ENCODE results near the gene PDF.

PDF gene

DNA sequence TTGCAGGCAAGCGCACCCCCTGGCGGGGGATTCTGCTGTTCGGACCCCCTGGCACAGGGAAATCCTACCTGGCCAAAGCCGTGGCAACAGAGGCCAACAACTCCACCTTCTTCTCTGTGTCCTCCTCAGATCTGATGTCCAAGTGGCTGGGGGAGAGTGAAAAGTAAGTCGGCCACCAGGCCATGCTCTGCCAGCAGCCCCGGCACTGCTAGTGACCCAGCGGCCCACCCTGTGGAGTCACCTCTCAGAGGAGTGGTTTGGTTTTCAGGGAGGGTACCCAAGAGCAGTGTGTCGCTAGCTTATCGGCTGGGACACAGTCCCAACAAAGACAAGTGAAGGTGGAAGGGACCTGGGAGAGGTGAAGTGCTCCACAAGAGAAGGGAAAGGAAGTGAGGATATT, 11.0 kb downstream of the PDF start:
- TF ChIP-seq, protein P1, sequence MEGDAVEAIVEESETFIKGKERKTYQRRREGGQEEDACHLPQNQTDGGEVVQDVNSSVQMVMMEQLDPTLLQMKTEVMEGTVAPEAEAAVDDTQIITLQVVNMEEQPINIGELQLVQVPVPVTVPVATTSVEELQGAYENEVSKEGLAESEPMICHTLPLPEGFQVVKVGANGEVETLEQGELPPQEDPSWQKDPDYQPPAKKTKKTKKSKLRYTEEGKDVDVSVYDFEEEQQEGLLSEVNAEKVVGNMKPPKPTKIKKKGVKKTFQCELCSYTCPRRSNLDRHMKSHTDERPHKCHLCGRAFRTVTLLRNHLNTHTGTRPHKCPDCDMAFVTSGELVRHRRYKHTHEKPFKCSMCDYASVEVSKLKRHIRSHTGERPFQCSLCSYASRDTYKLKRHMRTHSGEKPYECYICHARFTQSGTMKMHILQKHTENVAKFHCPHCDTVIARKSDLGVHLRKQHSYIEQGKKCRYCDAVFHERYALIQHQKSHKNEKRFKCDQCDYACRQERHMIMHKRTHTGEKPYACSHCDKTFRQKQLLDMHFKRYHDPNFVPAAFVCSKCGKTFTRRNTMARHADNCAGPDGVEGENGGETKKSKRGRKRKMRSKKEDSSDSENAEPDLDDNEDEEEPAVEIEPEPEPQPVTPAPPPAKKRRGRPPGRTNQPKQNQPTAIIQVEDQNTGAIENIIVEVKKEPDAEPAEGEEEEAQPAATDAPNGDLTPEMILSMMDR (IDR thresholded peaks at IDR 0.05; ENCODE audit: extremely low read depth, insufficient read depth, missing control alignments), result no peak
- in situ Hi-C loops (cut with MboI; ENCODE audit: low pct_unique_long_range_greater_than_20kb, low sequenced_read_pairs, unreplicated experiment), result no loop called here
- no peak for DNase-seq (ENCODE audit: low spot score)

DNA sequence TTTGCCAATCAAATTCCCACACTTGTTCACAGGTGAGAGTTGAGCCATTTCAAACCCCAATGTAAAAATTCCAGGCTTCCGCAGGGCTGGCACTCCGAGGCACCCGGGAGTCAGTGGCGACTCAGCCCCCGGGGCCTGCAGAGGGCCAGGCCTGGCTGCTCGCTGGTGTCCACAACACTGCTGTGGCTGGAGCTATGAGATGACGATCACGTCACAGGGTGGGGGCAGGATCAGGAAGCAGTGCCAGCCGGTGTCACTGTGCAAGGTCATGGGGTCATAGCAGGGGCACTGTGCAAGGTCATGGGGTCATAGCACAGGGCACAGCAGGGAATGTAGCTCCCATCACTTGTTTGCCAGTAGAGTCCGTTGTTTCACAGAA, 11.5 kb downstream of the PDF start:
- no peak for DNase-seq (ENCODE audit: low spot score)
- TF ChIP-seq, protein P1 (IDR thresholded peaks at IDR 0.05; ENCODE audit: extremely low read depth, insufficient read depth, missing control alignments), result no peak
- in situ Hi-C loops (cut with MboI; ENCODE audit: low pct_unique_long_range_greater_than_20kb, low sequenced_read_pairs, unreplicated experiment), result no loop called here

- TF ChIP-seq, protein P1 (IDR thresholded peaks at IDR 0.05; ENCODE audit: extremely low read depth, insufficient read depth, missing control alignments), result no peak
- no peak for DNase-seq (ENCODE audit: low spot score)
- in situ Hi-C loops (cut with MboI; ENCODE audit: low pct_unique_long_range_greater_than_20kb, low sequenced_read_pairs, unreplicated experiment), result no loop called here
Observed at GRCh38 chr16:69318177-69318910, 12.0 kb downstream of the PDF start.

- TF ChIP-seq, protein P1 (IDR thresholded peaks at IDR 0.05; ENCODE audit: extremely low read depth, insufficient read depth, missing control alignments), result no peak
- in situ Hi-C loops (cut with MboI; ENCODE audit: low pct_unique_long_range_greater_than_20kb, low sequenced_read_pairs, unreplicated experiment), result no loop called here
- DNase-seq (ENCODE audit: low spot score), result no peak
Observed at GRCh38 chr16:69316595-69317034, 13.8 kb downstream of the PDF start.

GRCh38 chr16:69315486-69316311, 14.7 kb downstream of the PDF start:
- in situ Hi-C loops (cut with MboI; ENCODE audit: low pct_unique_long_range_greater_than_20kb, low sequenced_read_pairs, unreplicated experiment), result no loop called here
- no peak for DNase-seq (ENCODE audit: low spot score)
- TF ChIP-seq, protein P1 (IDR thresholded peaks at IDR 0.05; ENCODE audit: extremely low read depth, insufficient read depth, missing control alignments), result no peak

DNA sequence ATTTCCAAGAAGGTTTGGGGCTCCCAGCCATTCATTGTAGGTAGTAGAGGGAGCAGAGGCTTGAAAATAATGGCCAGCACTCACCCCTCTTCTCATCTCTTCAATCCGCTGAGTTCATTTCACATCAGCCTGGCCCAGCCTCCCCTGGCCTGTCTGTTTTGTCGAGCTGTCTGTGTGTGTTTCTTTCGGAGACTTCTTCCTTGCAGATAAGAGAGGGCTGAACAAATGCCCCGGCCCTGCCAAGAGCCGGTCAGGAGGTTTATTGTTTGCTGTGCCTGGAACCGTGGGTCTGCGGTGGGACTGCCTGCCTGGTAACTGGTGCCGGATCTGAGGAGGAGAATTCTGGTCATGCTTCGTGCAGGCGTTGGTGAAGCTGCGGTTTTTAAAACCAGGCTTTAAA, 15.9 kb downstream of the PDF start:
- DNase-seq (ENCODE audit: low spot score), result no peak

More for the DNA sequence above, 15.9 kb downstream of the PDF start:
- TF ChIP-seq, protein P1 (IDR thresholded peaks at IDR 0.05; ENCODE audit: extremely low read depth, insufficient read depth, missing control alignments), result no peak
- in situ Hi-C loops (cut with MboI; ENCODE audit: low pct_unique_long_range_greater_than_20kb, low sequenced_read_pairs, unreplicated experiment), result no loop called here
